Thyroid gland (tissue), 4 donors: ENCODE data around the gene ECD. TPM values are rescaled to one million over a fixed set of nuclear protein-coding genes. Genes with fewer than 3 reads are reported as not detected.

Experiments
- DNase-seq, 2 donors: peaks; one replicate each; pipeline ENCODE4 v3.0.0-alpha.2; 2019
- H3K27ac ChIP-seq, 3 donors: fragments of 200-600 bp; sonication (generic); 1 replicate in 2 of 3; 2 replicates in 1 of 3; pipeline ENCODE4 v1.5.1; 2016 to 2019; ENCODE audit warnings: mild to moderate bottlenecking in 1 of 3, moderate library complexity in 1 of 3
- H3K27me3 ChIP-seq: fragments of 200-600 bp; sonication (generic); one replicate; pipeline ENCODE4 v1.5.1; 2019
- H3K36me3 ChIP-seq, 2 donors: fragments of 200-600 bp; sonication (generic); one replicate each; pipeline ENCODE4 v1.5.1; 2016 to 2019
- H3K4me1 ChIP-seq, 2 donors: fragments of 200-600 bp; sonication (generic); one replicate each; pipeline ENCODE4 v1.5.1; 2017 to 2019
- H3K4me3 ChIP-seq, 3 donors: fragments of 200-600 bp; sonication (generic); replicated peaks in 1 of 3; 1 replicate in 2 of 3; 2 replicates in 1 of 3; pipeline ENCODE4 v1.5.1; 2016; ENCODE audit warnings: mild to moderate bottlenecking in 1 of 3
- H3K9me3 ChIP-seq: fragments of 200-600 bp; sonication (generic); one replicate; pipeline ENCODE4 v1.5.1; 2017
- CTCF ChIP-seq, 6 experiments: fragments of 200-600 bp in 3 of 6; fragments of 450-650 bp in 3 of 6; sonication (generic) in 3 of 6; IDR thresholded peaks; one replicate each; pipeline ENCODE4 v1.5.1; 2016 to 2019; ENCODE audit warnings: antibody characterized with exemption in 6 of 6, mild to moderate bottlenecking in 2 of 6, inconsistent platforms in 1 of 6, moderate library complexity in 1 of 6
- POLR2A ChIP-seq, 2 donors: fragments of 450-650 bp; IDR thresholded peaks; one replicate each; pipeline ENCODE4 v1.6.1; 2017; ENCODE audit warnings: antibody characterized with exemption in 2 of 2, mild to moderate bottlenecking in 2 of 2, moderate library complexity in 1 of 2
- WGBS, 2 donors: methylation state at CpG; one replicate each; pipeline ENCODE4 v1.1.5; 2017; 5-methylcytosine and 5-hydroxymethylcytosine counted together
- intact Hi-C: fragments of 100-400 bp; cut with DNase I; formaldehyde crosslinking; loops from one replicate; pipeline ENCODE4 v1.15.1; 2023
- small RNA-seq: library from RNA; depleted of rRNA; stranded (forward); fragments of <200 nt; gene quantifications from one replicate; pipeline ENCODE3, GENCODE V24; 2016
- total RNA-seq, 4 donors: library from RNA; depleted of rRNA; stranded (reverse); fragments of >200 nt; gene quantifications; one replicate each; pipeline ENCODE4 v1.2.3, GENCODE V29; 2016

ECD gene
- total RNA-seq, 4 donors from 2014 or later: 31.3 to 44.4 (median 37.0) TPM

GRCh38 chr10:73086816-73087215 is 81.0 kb downstream of the ECD start:
- Histone ChIP-seq H3K4me3 (no peak overlapping the region), H3K4me1 (peaks cover 3 to 6% of the 10 kb centered on the region in 2 donors), H3K36me3 (no peaks in the 10 kb centered on the region), H3K9me3 (no peaks in the 10 kb centered on the region), H3K27ac (no peak overlapping the region), H3K27me3 (no peaks in the 10 kb centered on the region)
- TF ChIP-seq POLR2A (IDR thresholded peaks at IDR 0.05) (no peak), CTCF (IDR thresholded peaks at IDR 0.05) (no peak)
- DNase-seq: no peak
- intact Hi-C loops: no loop called here
- 87 to 92% methylated on average over 4 of the region's 4 CpGs for WGBS, 2 donors

GRCh38 chr10:73084209-73084608 is 83.6 kb downstream of the ECD start:
- intact Hi-C loops: no loop called here
- Histone ChIP-seq H3K27ac (no peak overlapping the region), H3K4me3 (no peak overlapping the region), H3K36me3 (no peaks in the 10 kb centered on the region), H3K27me3 (no peaks in the 10 kb centered on the region), H3K9me3 (no peaks in the 10 kb centered on the region), H3K4me1 (peaks cover 3 to 6% of the 10 kb centered on the region in 2 donors)
- DNase-seq: no peak
- WGBS, 2 donors: 88 to 89% methylated on average over 5 of the region's 5 CpGs
- TF ChIP-seq POLR2A (IDR thresholded peaks at IDR 0.05) (no peak), CTCF (IDR thresholded peaks at IDR 0.05) (no peak)

Small RNAs within 50 kb of the gene (small RNA-seq; reads per million reads assigned to genes)
- gene RF00019 (not detected), gene SNORA11F (0.56 reads per million)

Other genes with a start within 250 kb of the ECD start
- not detected for gene PLA2G12B, start 213.2 kb downstream of the ECD start, total RNA-seq
- 10 to 100 TPM; 21.8 to 29.1 (median 24.6) TPM for gene P4HA1, start 71.1 kb downstream of the ECD start, total RNA-seq
- gene NUDT13, start 57.6 kb downstream of the ECD start, total RNA-seq: 1 to 10 TPM; 1.9 to 4.1 (median 3.6) TPM
- gene FAM149B1, start 111 bp upstream of the ECD start, total RNA-seq: 10 to 100 TPM; 20.2 to 21.4 (median 20.9) TPM
- 10 to 100 TPM; 15.2 to 21.0 (median 18.7) TPM for gene DNAJC9, start 79.2 kb upstream of the ECD start, total RNA-seq
- gene MRPS16, start 84.6 kb upstream of the ECD start, total RNA-seq: 10 to 100 TPM; 41.8 to 57.6 (median 53.1) TPM
- gene CFAP70, start 190.9 kb upstream of the ECD start, total RNA-seq: 10 to 100 TPM in 3 of 4 donors, 1 to 10 TPM in 1; 9.9 to 12.5 (median 11.7) TPM
- gene ANXA7, start 246.1 kb upstream of the ECD start, total RNA-seq: 100 to 1,000 TPM; 128 to 222 (median 167) TPM